NB4 (cell line): ENCODE measurements around the gene TARS1.

Source experiments
- DNase-seq: peaks from one replicate; pipeline ENCODE4 v3.0.0; 2010; ENCODE audit warnings: low read depth
- H3K4me3 ChIP-seq: one replicate; pipeline ENCODE4 v1.5.1; 2011; ENCODE audit warnings: mild to moderate bottlenecking, low read depth, low read length, moderate library complexity
- MYC ChIP-seq: IDR thresholded peaks from 2 replicates; pipeline ENCODE4 v1.6.1; 2011; ENCODE audit warnings: low read depth, low read length
- POLR2A ChIP-seq: IDR thresholded peaks from 2 replicates; pipeline ENCODE4 v1.6.1; 2011; ENCODE audit warnings: mild to moderate bottlenecking; ENCODE audit not compliant: insufficient read length; ENCODE audit errors: extremely low read depth
- TF ChIP-seq, protein P1 (sequence below): IDR thresholded peaks from one replicate; pipeline ENCODE4 v1.5.1; 2012; ENCODE audit warnings: low read depth, low read length
- TF ChIP-seq, protein P2 (sequence below): IDR thresholded peaks from 2 replicates; pipeline ENCODE4 v1.6.1; 2011; ENCODE audit warnings: low read depth, low read length

Gene TARS1

DNA sequence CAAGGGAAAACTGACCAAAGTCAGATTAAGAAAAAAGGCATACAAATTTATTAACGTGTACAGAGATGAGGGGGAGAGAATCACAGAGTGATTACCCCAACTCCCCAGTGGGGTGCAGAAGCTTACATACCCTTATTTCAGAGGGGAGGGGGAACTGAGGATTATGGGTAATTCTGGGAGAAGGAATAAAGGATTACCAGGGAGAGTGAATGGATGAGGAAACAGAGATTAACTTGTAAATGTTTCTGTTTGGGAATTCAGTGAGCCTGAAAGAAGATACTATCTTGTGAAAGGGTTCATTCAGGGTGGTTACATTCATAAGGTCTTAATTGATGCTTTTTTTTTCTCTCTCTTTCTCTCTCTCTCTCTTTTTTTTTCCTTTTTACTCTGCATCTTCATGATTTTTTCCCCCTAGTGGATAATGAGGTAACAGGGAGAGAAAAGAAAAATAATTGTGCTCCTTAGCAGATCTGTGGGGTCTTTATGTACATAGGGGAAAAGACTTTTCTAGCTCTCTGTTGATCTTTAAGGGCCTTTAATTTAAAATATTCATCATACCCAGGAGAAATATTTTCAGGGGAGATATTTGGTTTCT is 49.4 kb downstream of the TARS1 start:
- H3K4me3 ChIP-seq = no peak overlapping the region
- DNase-seq = no peak
- TF ChIP-seq MYC (no peak), POLR2A (no peak)
- TF ChIP-seq, protein P1, sequence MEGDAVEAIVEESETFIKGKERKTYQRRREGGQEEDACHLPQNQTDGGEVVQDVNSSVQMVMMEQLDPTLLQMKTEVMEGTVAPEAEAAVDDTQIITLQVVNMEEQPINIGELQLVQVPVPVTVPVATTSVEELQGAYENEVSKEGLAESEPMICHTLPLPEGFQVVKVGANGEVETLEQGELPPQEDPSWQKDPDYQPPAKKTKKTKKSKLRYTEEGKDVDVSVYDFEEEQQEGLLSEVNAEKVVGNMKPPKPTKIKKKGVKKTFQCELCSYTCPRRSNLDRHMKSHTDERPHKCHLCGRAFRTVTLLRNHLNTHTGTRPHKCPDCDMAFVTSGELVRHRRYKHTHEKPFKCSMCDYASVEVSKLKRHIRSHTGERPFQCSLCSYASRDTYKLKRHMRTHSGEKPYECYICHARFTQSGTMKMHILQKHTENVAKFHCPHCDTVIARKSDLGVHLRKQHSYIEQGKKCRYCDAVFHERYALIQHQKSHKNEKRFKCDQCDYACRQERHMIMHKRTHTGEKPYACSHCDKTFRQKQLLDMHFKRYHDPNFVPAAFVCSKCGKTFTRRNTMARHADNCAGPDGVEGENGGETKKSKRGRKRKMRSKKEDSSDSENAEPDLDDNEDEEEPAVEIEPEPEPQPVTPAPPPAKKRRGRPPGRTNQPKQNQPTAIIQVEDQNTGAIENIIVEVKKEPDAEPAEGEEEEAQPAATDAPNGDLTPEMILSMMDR = no peak
- TF ChIP-seq, protein P2, sequence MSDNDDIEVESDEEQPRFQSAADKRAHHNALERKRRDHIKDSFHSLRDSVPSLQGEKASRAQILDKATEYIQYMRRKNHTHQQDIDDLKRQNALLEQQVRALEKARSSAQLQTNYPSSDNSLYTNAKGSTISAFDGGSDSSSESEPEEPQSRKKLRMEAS = no peak

DNA sequence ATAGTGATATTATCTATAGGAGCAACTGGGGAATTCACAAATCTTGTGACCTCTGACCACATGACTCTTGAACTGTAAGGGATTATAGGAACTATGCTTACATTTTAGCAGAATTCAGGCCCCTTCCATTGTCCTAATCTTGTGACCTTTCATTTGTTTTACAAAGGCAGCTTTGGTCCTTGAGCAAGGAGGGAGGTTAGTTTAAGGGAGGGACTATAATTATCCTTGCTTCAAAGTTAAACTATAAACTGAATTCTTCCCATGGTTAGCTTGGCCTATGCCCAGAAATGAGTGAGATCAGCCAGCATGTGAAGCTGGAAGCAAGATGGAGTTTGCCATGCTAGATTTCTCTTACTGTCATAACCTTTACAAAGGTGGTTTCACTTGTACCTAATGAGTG is 51.2 kb downstream of the TARS1 start:
- TF ChIP-seq MYC (no peak), POLR2A (no peak)
- TF ChIP-seq, protein P1 = no peak
- TF ChIP-seq, protein P2 = no peak
- no peak for DNase-seq
- no peak overlapping the region for H3K4me3 ChIP-seq

DNA sequence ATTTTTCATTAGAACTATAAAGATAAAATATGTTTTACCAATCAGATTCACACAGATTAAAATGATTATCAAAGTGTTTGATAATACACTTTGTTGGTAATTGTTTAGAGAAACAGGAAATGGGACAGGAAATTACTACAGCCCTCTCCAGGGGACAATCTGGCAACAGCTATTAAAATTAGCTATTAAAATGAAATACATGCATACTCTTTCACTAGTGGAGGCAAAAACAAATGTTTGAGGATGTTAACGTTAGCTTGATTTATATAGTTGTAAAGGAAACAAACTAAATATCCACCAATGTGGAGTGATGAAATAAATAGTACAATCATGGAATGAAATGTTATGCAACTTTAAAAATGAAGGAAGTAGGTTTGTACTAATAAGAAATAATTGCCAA is 53.7 kb downstream of the TARS1 start:
- DNase-seq = no peak
- TF ChIP-seq MYC = no peak
- TF ChIP-seq, protein P2 = no peak
- TF ChIP-seq POLR2A = no peak
- TF ChIP-seq, protein P1 = no peak
- H3K4me3 ChIP-seq = no peak overlapping the region

DNA sequence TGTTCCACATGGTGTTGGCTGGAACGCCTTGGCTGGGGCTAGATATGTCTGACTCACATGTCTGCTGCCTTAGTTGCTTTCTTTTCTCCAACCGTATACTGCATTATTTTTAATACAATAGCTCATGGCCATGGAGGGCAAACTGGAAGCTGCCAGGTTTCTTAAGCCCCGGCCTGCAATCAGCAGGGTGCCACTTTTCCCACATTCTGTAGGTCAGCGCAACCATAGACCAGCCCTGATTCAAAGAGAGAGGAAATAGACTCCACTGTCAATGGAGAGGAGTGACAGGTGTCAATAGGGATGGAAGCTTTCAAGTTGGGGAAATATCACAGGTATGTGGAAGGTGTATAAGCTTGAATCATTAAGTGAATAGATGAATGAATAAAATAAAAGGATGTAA is 60.5 kb downstream of the TARS1 start:
- TF ChIP-seq POLR2A = no peak
- H3K4me3 ChIP-seq = no peak overlapping the region
- DNase-seq = no peak

DNA sequence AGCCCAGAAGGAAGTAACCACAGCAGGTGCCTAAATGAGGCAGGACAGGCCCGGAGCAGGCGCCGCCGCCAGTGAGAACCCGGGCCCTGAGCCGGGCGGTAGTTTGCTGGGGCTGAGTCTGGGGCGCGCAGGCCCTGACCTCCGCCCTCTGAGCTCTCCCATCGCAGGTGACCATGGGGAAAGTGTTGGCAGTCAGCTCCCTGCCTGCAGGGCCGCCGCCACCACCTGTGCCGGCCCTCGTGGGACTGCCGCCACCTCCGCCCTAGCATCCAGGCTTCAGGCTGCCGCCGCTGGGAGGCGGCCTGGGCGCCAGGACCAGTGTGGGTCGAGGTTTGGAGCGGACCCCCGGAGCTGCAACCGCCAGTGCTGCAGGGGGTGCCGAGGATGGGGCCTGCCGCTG is 61.1 kb downstream of the TARS1 start:
- no peak for DNase-seq
- TF ChIP-seq POLR2A (no peak), MYC (no peak)
- TF ChIP-seq, protein P1 = no peak
- TF ChIP-seq, protein P2 = no peak
- H3K4me3 ChIP-seq = no peak overlapping the region

DNA sequence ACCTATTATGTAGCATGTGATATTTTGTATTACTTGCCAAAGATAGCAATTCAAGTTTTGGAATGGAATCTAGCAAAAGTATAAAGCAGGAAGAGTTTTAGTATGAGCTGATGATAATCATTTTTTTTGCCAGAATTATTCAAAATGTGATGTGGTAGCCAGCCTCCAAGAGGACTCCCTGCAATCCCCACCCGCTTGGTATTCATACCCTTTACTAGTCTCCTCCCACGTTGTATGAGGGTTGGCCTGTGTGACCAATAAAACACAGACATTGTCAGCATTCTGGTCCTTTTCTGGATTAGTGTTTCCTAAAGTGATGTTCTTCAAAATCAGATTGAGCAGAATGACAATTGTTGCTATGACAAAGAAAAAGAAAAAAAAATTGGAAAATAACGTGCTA is 63.8 kb downstream of the TARS1 start:
- TF ChIP-seq POLR2A = no peak
- H3K4me3 ChIP-seq = no peak overlapping the region
- no peak for DNase-seq

DNA sequence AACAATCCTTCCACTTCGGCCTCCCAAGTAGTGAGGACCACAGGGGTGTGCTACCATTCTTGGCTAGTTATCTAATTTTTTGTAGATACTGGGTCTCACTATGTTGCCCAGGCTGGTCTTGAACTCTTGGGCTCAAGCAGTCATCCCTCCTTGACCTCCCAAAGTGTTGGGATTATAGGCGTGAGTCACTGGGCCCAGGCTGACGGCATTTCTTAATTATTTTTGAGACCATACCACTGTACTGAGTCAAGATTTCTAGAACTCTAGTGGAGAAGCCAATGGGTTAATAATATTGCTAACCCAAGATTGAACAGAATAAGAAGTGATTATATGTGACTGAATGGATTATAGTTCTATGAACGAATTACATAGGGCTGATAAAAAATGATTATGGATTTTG is 66.7 kb downstream of the TARS1 start:
- TF ChIP-seq POLR2A (no peak), MYC (no peak)
- TF ChIP-seq, protein P1 = no peak
- TF ChIP-seq, protein P2 = no peak

More for the DNA sequence above, 66.7 kb downstream of the TARS1 start:
- DNase-seq = no peak
- no peak overlapping the region for H3K4me3 ChIP-seq
